PFSK-1 (cell line): ENCODE results near the gene SETD2.

Source experiments
- POLR2AphosphoS5 ChIP-seq: IDR thresholded peaks from 2 replicates; pipeline ENCODE4 v1.6.1; 2012; ENCODE audit warnings: low read depth, mild to moderate bottlenecking, control low read depth, low read length, moderate library complexity
- REST ChIP-seq, 2 experiments: IDR thresholded peaks; 2 replicates each; pipeline versions ENCODE4 v1.6.1 to v1.8.0; 2011 to 2012; ENCODE audit warnings: low read depth in 2 of 2, low read length in 2 of 2, control low read depth in 1 of 2, inconsistent platforms in 1 of 2, mild to moderate bottlenecking in 1 of 2, moderate library complexity in 1 of 2; ENCODE audit not compliant: insufficient read depth in 1 of 2
- SIN3A ChIP-seq: IDR thresholded peaks from 2 replicates; pipeline ENCODE4 v1.6.1; 2012; ENCODE audit warnings: mild to moderate bottlenecking, low read length, moderate library complexity, borderline replicate concordance; ENCODE audit not compliant: insufficient read depth
- TAF1 ChIP-seq: IDR thresholded peaks from 2 replicates; pipeline ENCODE4 v1.6.1; 2012; ENCODE audit warnings: low read length, control low read depth, borderline replicate concordance; ENCODE audit not compliant: insufficient read depth

GRCh38 chr3:46984591-46985459 lies 179.1 kb downstream of the SETD2 start:
- TF ChIP-seq POLR2AphosphoS5 (no peak), REST (IDR thresholded peaks at IDR 0.05; ENCODE audit: insufficient read depth in 1 of 2, low read depth in 2 of 2, low read length in 2 of 2) (no peak), SIN3A (no peak), TAF1 (no peak)
